ENCODE data around the gene KCNMB3.
"Not testable (repeated sequence)": the region's sequence is repeated elsewhere in the genome, so short reads cannot be mapped to it uniquely, and the experiment has no call there.

The KCNMB3 gene

GRCh38 chr3:179263134-179263533, 12.2 kb upstream of the KCNMB3 start:
- DNase-seq = no peak

- peak; percentile 55 for DNase-seq
Measured at GRCh38 chr3:179260949-179261765, 10.2 kb upstream of the KCNMB3 start.

GRCh38 chr3:179259959-179260756, 9.2 kb upstream of the KCNMB3 start:
- DNase-seq = not testable (repeated sequence)

GRCh38 chr3:179258820-179259219, 7.9 kb upstream of the KCNMB3 start:
- no peak for DNase-seq

- DNase-seq = not testable (repeated sequence)
Measured at GRCh38 chr3:179257742-179258141, 6.8 kb upstream of the KCNMB3 start.

- DNase-seq = no peak
Measured at GRCh38 chr3:179256813-179257212, 5.9 kb upstream of the KCNMB3 start.

- DNase-seq = no peak
Measured at GRCh38 chr3:179247289-179248015, 3.5 kb downstream of the KCNMB3 start.

GRCh38 chr3:179244878-179245277, 6.0 kb downstream of the KCNMB3 start:
- no peak for DNase-seq

GRCh38 chr3:179242859-179243258, 8.1 kb downstream of the KCNMB3 start:
- not testable (repeated sequence) for DNase-seq

GRCh38 chr3:179240299-179240698, 10.6 kb downstream of the KCNMB3 start:
- not testable (repeated sequence) for DNase-seq

GRCh38 chr3:179236669-179237301, 14.1 kb downstream of the KCNMB3 start:
- no peak for DNase-seq

- no peak for DNase-seq
Measured at GRCh38 chr3:179234199-179234598, 16.7 kb downstream of the KCNMB3 start.

GRCh38 chr3:179233043-179233442, 17.9 kb downstream of the KCNMB3 start:
- DNase-seq = no peak

GRCh38 chr3:179229177-179229576, 21.7 kb downstream of the KCNMB3 start:
- no peak for DNase-seq

GRCh38 chr3:179227349-179227748, 23.6 kb downstream of the KCNMB3 start:
- no peak for DNase-seq

GRCh38 chr3:179224584-179224983, 26.3 kb downstream of the KCNMB3 start:
- DNase-seq = no peak

- no peak for DNase-seq
Measured at GRCh38 chr3:179223548-179223947, 27.4 kb downstream of the KCNMB3 start.

GRCh38 chr3:179218213-179218612, 32.7 kb downstream of the KCNMB3 start:
- DNase-seq = not testable (repeated sequence)

- not testable (repeated sequence) for DNase-seq
Measured at GRCh38 chr3:179215550-179215949, 35.4 kb downstream of the KCNMB3 start.

- no peak for DNase-seq
Measured at GRCh38 chr3:179200790-179201189, 50.1 kb downstream of the KCNMB3 start.

GRCh38 chr3:179196700-179197099, 54.2 kb downstream of the KCNMB3 start:
- DNase-seq = no peak

GRCh38 chr3:179196098-179196497, 54.8 kb downstream of the KCNMB3 start:
- no peak for DNase-seq

- DNase-seq = no peak
Measured at GRCh38 chr3:179194931-179195330, 56.0 kb downstream of the KCNMB3 start.
